H1 (cell line): ENCODE results near the gene GP1BB. TPM values are rescaled to one million over a fixed set of nuclear protein-coding genes. Genes with fewer than 3 reads are reported as not detected.

ENCODE experiments used
- CTCF ChIA-PET: fragments of 300-600 bp; sonication (Branson Sonifier 250); formaldehyde crosslinking; loops from one replicate; lab custom pipeline; 2021; ENCODE audit not compliant: partially characterized antibody; lab: Charles Lee
- POLR2A ChIA-PET: fragments of 300-600 bp; sonication (Branson Sonifier 250); formaldehyde crosslinking; loops from one replicate; lab custom pipeline; 2021; ENCODE audit warnings: inconsistent platforms; ENCODE audit not compliant: partially characterized antibody; lab: Charles Lee
- DNase-seq, 2 experiments: peaks; one replicate each; pipeline versions ENCODE4 v3.0.0 to v3.0.0-alpha.2; 2010 to 2022; ENCODE audit warnings: low spot score in 2 of 2, low read depth in 1 of 2, mixed read lengths in 1 of 2
- FAIRE-seq: peaks from 2 replicates; lab custom pipeline; 2011; peaks lifted over from hg19 to GRCh38; lab: Jason Lieb, UNC
- H2AFZ ChIP-seq: 2 replicates; pipeline ENCODE4 v1.8.1; 2012; ENCODE audit warnings: low read length, inconsistent platforms
- H2AK5ac ChIP-seq: 2 replicates; pipeline ENCODE4 v1.6.1; 2013; ENCODE audit warnings: low read depth, low read length
- H2BK120ac ChIP-seq: replicated peaks from 2 replicates; pipeline ENCODE3; 2013; ENCODE audit warnings: low read depth, low read length, inconsistent platforms
- H2BK12ac ChIP-seq: 2 replicates; pipeline ENCODE4 v1.6.1; 2013; ENCODE audit warnings: low read depth, low read length
- H2BK15ac ChIP-seq: 2 replicates; pipeline ENCODE4 v1.6.1; 2013; ENCODE audit warnings: low read length
- H2BK20ac ChIP-seq: 2 replicates; pipeline ENCODE4 v1.6.1; 2013; ENCODE audit warnings: low read length
- H2BK5ac ChIP-seq: 2 replicates; pipeline ENCODE4 v1.6.1; 2013; ENCODE audit warnings: low read depth, low read length
- H3K14ac ChIP-seq: 2 replicates; pipeline ENCODE4 v1.6.1; 2013; ENCODE audit warnings: inconsistent platforms; ENCODE audit not compliant: insufficient read length
- H3K18ac ChIP-seq: 2 replicates; pipeline ENCODE4 v1.6.1; 2013; ENCODE audit warnings: low read length; ENCODE audit errors: extremely low read depth
- H3K23ac ChIP-seq: 2 replicates; pipeline ENCODE4 v1.6.1; 2013; ENCODE audit warnings: inconsistent platforms; ENCODE audit not compliant: insufficient read length
- H3K23me2 ChIP-seq: 2 replicates; pipeline ENCODE4 v1.6.1; 2013; ENCODE audit warnings: low read depth, low read length
- H3K27ac ChIP-seq: 2 replicates; pipeline ENCODE4 v1.6.1; 2011; ENCODE audit warnings: low read depth, low read length, inconsistent platforms
- H3K27me3 ChIP-seq, 4 experiments: replicated peaks in 1 of 4; 1 replicate in 1 of 4; 2 replicates in 3 of 4; pipeline versions ENCODE4 v1.6.1 to v1.8.1; 2011 to 2013; ENCODE audit warnings: low read length in 3 of 4, mild to moderate bottlenecking in 3 of 4, inconsistent platforms in 2 of 4, mixed read lengths in 2 of 4, moderate library complexity in 1 of 4; ENCODE audit not compliant: control insufficient read depth in 3 of 4, insufficient read depth in 3 of 4; ENCODE audit errors: extremely low read depth in 1 of 4
- H3K36me3 ChIP-seq, 4 experiments: 2 replicates each; pipeline versions ENCODE4 v1.6.1 to v1.8.1; 2011 to 2013; ENCODE audit warnings: mild to moderate bottlenecking in 4 of 4, low read length in 3 of 4, moderate library complexity in 2 of 4, control low read depth in 1 of 4, inconsistent platforms in 1 of 4; ENCODE audit not compliant: insufficient read depth in 4 of 4, control insufficient read depth in 2 of 4
- H3K4ac ChIP-seq: replicated peaks from 2 replicates; pipeline ENCODE3; 2013; ENCODE audit warnings: low read length, low read depth, mixed read lengths, inconsistent platforms; ENCODE audit not compliant: insufficient read length
- H3K4me1 ChIP-seq, 4 experiments: replicated peaks in 1 of 4; 1 replicate in 1 of 4; 2 replicates in 3 of 4; pipeline versions ENCODE4 v1.6.1 to v1.8.1; 2011 to 2013; ENCODE audit warnings: low read length in 3 of 4, inconsistent platforms in 2 of 4, mixed read lengths in 1 of 4; ENCODE audit not compliant: insufficient read depth in 4 of 4, control insufficient read depth in 3 of 4
- H3K4me2 ChIP-seq, 2 experiments: 2 replicates each; pipeline versions ENCODE4 v1.6.1 to v1.8.1; 2011 to 2013; ENCODE audit warnings: low read depth in 2 of 2, low read length in 2 of 2, control low read depth in 1 of 2, inconsistent platforms in 1 of 2, mild to moderate bottlenecking in 1 of 2; ENCODE audit not compliant: insufficient read depth in 1 of 2
- H3K4me3 ChIP-seq, 4 experiments: fragments of 200-600, 300-600 bp in 1 of 4; sonication (generic), shearing (Covaris generic), sonication (Bioruptor Twin) in 1 of 4; 2 replicates each; pipeline versions ENCODE4 v1.5.1 to v1.8.1; 2011 to 2016; ENCODE audit warnings: low read length in 4 of 4, low read depth in 3 of 4, control low read depth in 2 of 4, inconsistent platforms in 2 of 4, mild to moderate bottlenecking in 2 of 4, mixed read lengths in 1 of 4, moderate library complexity in 1 of 4; ENCODE audit not compliant: insufficient read depth in 2 of 4; ENCODE audit errors: extremely low read depth in 1 of 4
- H3K56ac ChIP-seq: replicated peaks from 2 replicates; pipeline ENCODE3; 2013; ENCODE audit warnings: low read depth, mild to moderate bottlenecking, mixed read lengths, low read length, inconsistent platforms; ENCODE audit not compliant: insufficient read length
- H3K79me1 ChIP-seq: 2 replicates; pipeline ENCODE4 v1.6.1; 2013; ENCODE audit warnings: low read depth, low read length, control low read depth
- H3K79me2 ChIP-seq, 2 experiments: 2 replicates each; pipeline versions ENCODE4 v1.6.1 to v1.8.1; 2012 to 2013; ENCODE audit warnings: low read length in 2 of 2, mild to moderate bottlenecking in 2 of 2, inconsistent platforms in 1 of 2; ENCODE audit not compliant: insufficient read depth in 2 of 2, control insufficient read depth in 1 of 2
- H3K9ac ChIP-seq, 4 experiments: replicated peaks in 1 of 4; 1 replicate in 1 of 4; 2 replicates in 3 of 4; pipeline versions ENCODE4 v1.6.1 to v1.8.1; 2011 to 2013; ENCODE audit warnings: low read depth in 3 of 4, low read length in 3 of 4, control low read depth in 2 of 4, mild to moderate bottlenecking in 2 of 4, moderate library complexity in 2 of 4, inconsistent platforms in 1 of 4; ENCODE audit errors: extremely low read depth in 1 of 4
- H3K9me3 ChIP-seq, 2 experiments: 2 replicates each; pipeline versions ENCODE4 v1.6.1 to v1.8.1; 2012 to 2013; ENCODE audit warnings: mild to moderate bottlenecking in 2 of 2, moderate library complexity in 2 of 2, control low read depth in 1 of 2, inconsistent platforms in 1 of 2, low read depth in 1 of 2, low read length in 1 of 2, mixed read lengths in 1 of 2; ENCODE audit not compliant: insufficient read depth in 2 of 2
- H4K20me1 ChIP-seq, 2 experiments: replicated peaks in 1 of 2; 2 replicates each; pipeline versions ENCODE3 to v1.8.1; 2011 to 2013; ENCODE audit warnings: inconsistent platforms in 2 of 2, low read length in 2 of 2, mild to moderate bottlenecking in 1 of 2; ENCODE audit not compliant: insufficient read depth in 2 of 2, control insufficient read depth in 1 of 2
- H4K5ac ChIP-seq: 2 replicates; pipeline ENCODE4 v1.6.1; 2013; ENCODE audit warnings: low read length, low read depth, mixed read lengths, inconsistent platforms; ENCODE audit not compliant: insufficient read length
- H4K8ac ChIP-seq: 2 replicates; pipeline ENCODE4 v1.8.0; 2013; ENCODE audit warnings: mild to moderate bottlenecking, moderate library complexity, low read length, inconsistent platforms; ENCODE audit not compliant: insufficient read depth; ENCODE audit errors: extremely low read depth
- H4K91ac ChIP-seq: replicated peaks from 2 replicates; pipeline ENCODE3; 2013; ENCODE audit warnings: low read length, mixed read lengths, inconsistent platforms; ENCODE audit not compliant: insufficient read length
- ASH2L ChIP-seq: fragments of 200-600, 300-600 bp; sonication (generic); IDR thresholded peaks from one replicate; pipeline ENCODE4 v1.7.1; 2017; ENCODE audit warnings: low read length
- BCL11A ChIP-seq, 2 experiments: IDR thresholded peaks; one replicate each; pipeline ENCODE4 v1.6.1; 2011; ENCODE audit warnings: low read depth in 2 of 2, low read length in 2 of 2, mild to moderate bottlenecking in 2 of 2
- CHD1 ChIP-seq: IDR thresholded peaks from 2 replicates; pipeline ENCODE4 v1.6.1; 2012; ENCODE audit warnings: low read depth, low read length, improper control_type of control experiment
- CREB1 ChIP-seq: IDR thresholded peaks from 2 replicates; pipeline ENCODE4 v1.6.1; 2012; ENCODE audit warnings: inconsistent platforms
- FOSL1 ChIP-seq: IDR thresholded peaks from 2 replicates; pipeline ENCODE4 v1.6.1; 2011; ENCODE audit warnings: mild to moderate bottlenecking, low read depth, low read length, moderate library complexity; ENCODE audit not compliant: insufficient read depth
- GTF2F1 ChIP-seq: IDR thresholded peaks from 2 replicates; pipeline ENCODE4 v1.6.1; 2012; ENCODE audit warnings: low read depth, low read length, improper control_type of control experiment, borderline replicate concordance
- HDAC6 ChIP-seq: IDR thresholded peaks from one replicate; pipeline ENCODE4 v1.7.1; 2012; ENCODE audit warnings: low read depth, mild to moderate bottlenecking, inconsistent platforms, low read length, moderate library complexity
- KDM4A ChIP-seq: IDR thresholded peaks from one replicate; pipeline ENCODE4 v1.7.1; 2012; ENCODE audit warnings: low read depth, mild to moderate bottlenecking, moderate library complexity, low read length, inconsistent platforms; ENCODE audit not compliant: severe bottlenecking
- KDM5A ChIP-seq: fragments of 200-600 bp; IDR thresholded peaks from 2 replicates; pipeline ENCODE4 v1.7.1; 2012; ENCODE audit warnings: mild to moderate bottlenecking, low read length, inconsistent platforms, mixed read lengths
- PHF8 ChIP-seq: fragments of 200-600 bp; sonication (generic); conservative IDR thresholded peaks from 2 replicates; pipeline ENCODE4 v1.7.1; 2012; ENCODE audit warnings: low read depth, mild to moderate bottlenecking, inconsistent platforms, low read length, moderate library complexity
- POU5F1 ChIP-seq: IDR thresholded peaks from 2 replicates; pipeline ENCODE4 v1.6.1; 2011; ENCODE audit warnings: low read depth, mild to moderate bottlenecking, low read length, moderate library complexity
- RXRA ChIP-seq: IDR thresholded peaks from 2 replicates; pipeline ENCODE4 v1.6.1; 2011; ENCODE audit warnings: low read depth, mild to moderate bottlenecking, low read length, moderate library complexity; ENCODE audit not compliant: insufficient read depth
- TBP ChIP-seq: IDR thresholded peaks from 2 replicates; pipeline ENCODE4 v1.6.1; 2011; ENCODE audit warnings: low read depth, low read length, improper control_type of control experiment
- WGBS, 2 experiments: shearing (Covaris generic) in 1 of 2; methylation state at CpG; one replicate each; pipeline versions ENCODE4 v1.1.6 to v1.1.7; 2013 to 2015; ENCODE audit warnings: low lambda C conversion rate in 2 of 2, mixed read lengths in 2 of 2, inconsistent platforms in 1 of 2, low coverage in 1 of 2, missing lambda C conversion rate in 1 of 2; ENCODE audit not compliant: insufficient replicate concordance in 2 of 2, insufficient coverage in 1 of 2, insufficient read length in 1 of 2; ENCODE audit errors: extremely low coverage in 1 of 2, missing lambda C conversion rate in 1 of 2; 5-methylcytosine and 5-hydroxymethylcytosine counted together
- polyA plus RNA-seq, 7 experiments: library from polyadenylated mRNA; depleted of rRNA in 3 of 7; stranded (reverse) in 5 of 7; unstranded in 2 of 7; fragments of >200 nt in 5 of 7; fragments of 200-250 nt in 2 of 7; gene quantifications; 1 replicate in 5 of 7; 2 replicates in 1 of 7; 4 replicates in 1 of 7; pipeline versions ENCODE4 v1.2.1 to v1.2.3, GENCODE V29; 2011 to 2013; ENCODE audit warnings: missing spikeins in 2 of 7, mixed read lengths in 2 of 7
- total RNA-seq: library from RNA; stranded (reverse); fragmentation: NEBNext Ultra II Directional; extraction: Animal tissue kit (Norgen Biotek cat#: 25700); gene quantifications from 2 replicates; pipeline ENCODE4 v1.2.1, GENCODE V29; 2021
- TF ChIP-seq, protein P1 (sequence below): IDR thresholded peaks from 2 replicates; pipeline ENCODE4 v1.6.1; 2011; ENCODE audit warnings: low read length, improper control_type of control experiment

GP1BB gene
- total and polyA plus RNA-seq, 2 of the 8 experiments (the other 6 are each of a cell fraction or from before 2014, with no cell fraction given): 0.36 TPM; not detected in 1

DNA sequence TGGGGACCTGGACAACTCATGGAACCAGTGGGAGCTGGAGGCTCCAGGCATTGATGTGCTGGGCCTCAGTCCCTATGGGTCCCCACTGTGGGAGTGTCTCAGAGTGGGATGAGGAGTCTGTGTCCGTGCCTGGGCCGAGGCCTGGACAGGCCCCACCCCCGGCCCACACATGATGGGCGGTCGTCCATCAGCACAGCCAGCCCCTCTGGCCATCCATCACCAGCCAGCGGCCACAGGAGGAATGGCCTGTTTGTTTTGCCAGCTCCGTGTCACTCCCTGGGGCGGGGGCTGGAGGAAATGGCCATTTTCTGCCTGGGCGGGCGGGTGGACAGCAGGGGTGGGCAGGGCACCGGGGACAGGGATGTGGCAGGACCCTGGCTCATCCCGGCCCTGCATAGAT, 24.2 kb downstream of the GP1BB start:
- no peak overlapping the region for H2BK15ac ChIP-seq
- no peak overlapping the region for H2AK5ac ChIP-seq
- no peak overlapping the region for H3K27ac ChIP-seq
- no peak overlapping the region for H3K9ac ChIP-seq
- H2AFZ ChIP-seq: no peak overlapping the region
- DNase-seq (no peak), FAIRE-seq (no peak)
- no peak overlapping the region for H3K56ac ChIP-seq
- H3K27me3 ChIP-seq: peaks cover 0 to 7% (median 4%) of the 10 kb centered on the region in 4 experiments; a peak in 5 of 7 replicates
- no peaks in the 10 kb centered on the region for H3K79me1 ChIP-seq
- H3K4me3 ChIP-seq: no peak overlapping the region
- no peaks in the 10 kb centered on the region; the same call in 1 of the 2 replicates for H3K23me2 ChIP-seq
- no peak overlapping the region for H4K8ac ChIP-seq
- H3K14ac ChIP-seq: no peak overlapping the region
- no peak overlapping the region for H2BK20ac ChIP-seq
- peaks cover 0 to 10% (median 2%) of the 10 kb centered on the region in 4 experiments; a peak in 2 of 7 replicates for H3K4me1 ChIP-seq
- no peak overlapping the region for H3K18ac ChIP-seq
- no peak overlapping the region for H4K5ac ChIP-seq
- POLR2A ChIA-PET: interaction anchor here (0.6 to 1.5 kb wide), 3 partner anchors 9 to 24 kb away, joined by 3 to 4 read pairs (median 3); partner anchors contain the start of gene GP1BB
- H3K36me3 ChIP-seq: no peaks in the 10 kb centered on the region
- no peak overlapping the region for H2BK120ac ChIP-seq
- CTCF ChIA-PET: interaction anchor here (1.2 to 16.5 kb wide), 9 partner anchors 10 to 166 kb away, joined by 3 to 168 read pairs (median 4); no protein-coding TSS in a partner anchor
- no peak overlapping the region for H4K91ac ChIP-seq
- H3K79me2 ChIP-seq: no peaks in the 10 kb centered on the region
- H3K23ac ChIP-seq: no peak overlapping the region
- WGBS, 2 experiments: 79% methylated on average over 7 of the region's 12 CpGs; no CpG with 5 or more reads in 1 of the 2 experiments
- no peak overlapping the region for H3K4ac ChIP-seq
- H4K20me1 ChIP-seq: no peaks in the 10 kb centered on the region
- no peak overlapping the region for H2BK12ac ChIP-seq
- no peaks in the 10 kb centered on the region for H3K9me3 ChIP-seq
- H3K4me2 ChIP-seq: no peak overlapping the region
- no peak overlapping the region for H2BK5ac ChIP-seq
- TF ChIP-seq RXRA: no peak
- no peak for TF ChIP-seq TBP
- TF ChIP-seq PHF8: no peak
- TF ChIP-seq GTF2F1: no peak
- TF ChIP-seq, protein P1, sequence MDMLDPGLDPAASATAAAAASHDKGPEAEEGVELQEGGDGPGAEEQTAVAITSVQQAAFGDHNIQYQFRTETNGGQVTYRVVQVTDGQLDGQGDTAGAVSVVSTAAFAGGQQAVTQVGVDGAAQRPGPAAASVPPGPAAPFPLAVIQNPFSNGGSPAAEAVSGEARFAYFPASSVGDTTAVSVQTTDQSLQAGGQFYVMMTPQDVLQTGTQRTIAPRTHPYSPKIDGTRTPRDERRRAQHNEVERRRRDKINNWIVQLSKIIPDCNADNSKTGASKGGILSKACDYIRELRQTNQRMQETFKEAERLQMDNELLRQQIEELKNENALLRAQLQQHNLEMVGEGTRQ: no peak
- TF ChIP-seq ASH2L: no peak
- TF ChIP-seq CHD1: no peak
- TF ChIP-seq KDM5A: no peak
- no peak for TF ChIP-seq POU5F1
- TF ChIP-seq FOSL1: no peak
- no peak for TF ChIP-seq KDM4A
- no peak for TF ChIP-seq CREB1
- no peak for TF ChIP-seq HDAC6
- TF ChIP-seq BCL11A (IDR thresholded peaks at IDR 0.05; ENCODE audit: low read depth in 2 of 2, low read length in 2 of 2): no peak
